HFF-Myc (cell line): ENCODE results near the gene EEFSEC.

Experiments used
- DNase-seq: peaks from one replicate; pipeline ENCODE4 v3.0.0-alpha.2; 2011; ENCODE audit warnings: low read depth; ENCODE audit errors: extremely low read depth
- H3K4me3 ChIP-seq: replicated peaks from 2 replicates; pipeline ENCODE4 v1.5.1; 2011; ENCODE audit warnings: low read depth, mild to moderate bottlenecking, control low read depth, low read length
- CTCF ChIP-seq: IDR thresholded peaks from 2 replicates; pipeline ENCODE4 v1.5.1; 2012; ENCODE audit warnings: mild to moderate bottlenecking, low read depth, low read length, control low read depth; ENCODE audit errors: missing control alignments

The EEFSEC gene

GRCh38 chr3:128226186-128226725 lies 73.0 kb downstream of the EEFSEC start:
- TF ChIP-seq CTCF: no peak
- H3K4me3 ChIP-seq: no peak overlapping the region
- no peak for DNase-seq

- H3K4me3 ChIP-seq: no peak overlapping the region
- no peak for DNase-seq
- peak; percentile 91 for TF ChIP-seq CTCF
Observed at GRCh38 chr3:128226795-128227395, 73.6 kb downstream of the EEFSEC start.

- DNase-seq: no peak
- H3K4me3 ChIP-seq: no peak overlapping the region
- TF ChIP-seq CTCF: no peak
Observed at GRCh38 chr3:128227507-128227906, 74.2 kb downstream of the EEFSEC start.

- no peak for DNase-seq
- H3K4me3 ChIP-seq: no peak overlapping the region
- TF ChIP-seq CTCF: no peak
Observed at GRCh38 chr3:128228366-128228910, 75.2 kb downstream of the EEFSEC start.

- TF ChIP-seq CTCF: no peak
- H3K4me3 ChIP-seq: no peak overlapping the region
Observed at GRCh38 chr3:128229106-128229857, 76.0 kb downstream of the EEFSEC start.

GRCh38 chr3:128231606-128232005 lies 78.3 kb downstream of the EEFSEC start:
- no peak for DNase-seq
- no peak overlapping the region for H3K4me3 ChIP-seq
- no peak for TF ChIP-seq CTCF

More at GRCh38 chr3:128229106-128229857, 76.0 kb downstream of the EEFSEC start:
- DNase-seq: no peak
